ENCODE measurements around the gene IL3RA.
A peak's percentile ranks its signal among the peaks of the same experiment; 100 is the strongest.

Gene IL3RA

GRCh38 chrX:1385253-1386223, 49.0 kb downstream of the IL3RA start:
- DNase-seq (ENCODE audit: low read depth), result no peak

DNA sequence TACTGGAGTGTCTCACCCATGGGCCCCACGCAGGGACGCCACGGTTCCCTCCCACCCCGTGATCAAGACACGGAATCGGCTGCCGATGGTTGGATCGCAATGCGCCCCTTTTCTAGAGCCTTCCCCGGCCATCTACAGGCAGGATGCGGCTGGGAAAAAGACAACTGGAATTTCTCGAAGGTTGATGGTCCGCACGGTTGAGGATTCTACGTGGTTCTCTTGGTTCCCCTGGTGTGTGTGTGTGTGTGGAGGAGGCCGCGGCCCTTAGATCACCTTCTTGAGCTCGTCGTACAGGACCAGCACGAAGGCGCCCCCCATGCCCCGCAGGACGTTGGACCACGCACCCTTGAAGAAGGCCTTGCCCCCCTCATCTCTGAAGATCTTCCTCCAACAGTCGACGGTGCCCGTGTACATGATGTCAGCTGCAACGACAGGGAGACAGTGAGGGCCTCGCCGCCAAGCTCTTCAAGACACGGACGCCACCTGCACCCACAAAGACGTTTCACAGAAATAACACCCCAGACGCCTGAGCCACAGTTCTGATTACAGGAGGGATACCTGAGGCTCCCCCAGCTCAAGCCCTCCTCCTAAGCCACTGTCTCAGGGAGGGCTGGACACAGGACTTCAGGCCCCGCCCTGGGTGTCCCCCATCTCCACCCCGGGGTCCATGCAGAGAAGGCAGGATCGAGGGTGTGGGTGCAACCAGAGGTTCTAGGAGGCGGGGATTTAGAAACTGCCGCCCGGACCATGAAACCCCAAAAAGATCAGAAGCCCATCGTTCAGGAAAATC, 49.9 kb downstream of the IL3RA start:
- DNase-seq (ENCODE audit: low read depth), result no peak

DNA sequence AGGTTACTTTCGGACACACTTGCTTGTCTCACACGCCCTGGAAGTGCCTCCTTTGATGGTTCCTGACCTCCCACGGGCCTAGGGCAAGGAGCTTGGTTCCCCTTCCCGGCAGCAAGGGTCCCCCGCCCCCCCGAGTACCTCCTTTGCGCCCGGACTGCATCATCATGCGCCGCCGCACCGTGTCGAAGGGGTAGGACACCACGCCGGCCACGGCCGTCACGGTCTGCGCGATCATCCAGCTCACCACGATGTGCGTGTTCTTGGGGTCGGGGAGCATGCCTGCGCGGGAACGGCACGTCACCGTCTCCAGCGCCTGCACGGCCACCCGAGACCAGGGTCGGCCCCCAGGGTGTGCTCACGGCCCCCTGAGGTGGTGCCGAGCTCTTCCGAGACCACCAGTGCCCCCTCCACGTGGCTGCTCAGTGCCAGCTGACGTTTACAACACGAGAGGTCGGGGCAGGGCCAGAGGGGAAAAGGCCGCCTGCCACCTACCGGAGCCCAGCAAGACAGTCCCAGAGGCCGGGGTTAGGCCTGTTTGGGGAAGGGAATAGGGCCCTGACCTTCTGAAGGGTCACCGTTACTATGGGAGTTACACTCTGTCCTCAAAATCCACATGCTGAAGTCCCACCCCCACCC, 50.7 kb downstream of the IL3RA start:
- DNase-seq (ENCODE audit: low read depth), result no peak

GRCh38 chrX:1388651-1389050, 52.1 kb downstream of the IL3RA start:
- DNase-seq (ENCODE audit: low read depth), result no peak

DNA sequence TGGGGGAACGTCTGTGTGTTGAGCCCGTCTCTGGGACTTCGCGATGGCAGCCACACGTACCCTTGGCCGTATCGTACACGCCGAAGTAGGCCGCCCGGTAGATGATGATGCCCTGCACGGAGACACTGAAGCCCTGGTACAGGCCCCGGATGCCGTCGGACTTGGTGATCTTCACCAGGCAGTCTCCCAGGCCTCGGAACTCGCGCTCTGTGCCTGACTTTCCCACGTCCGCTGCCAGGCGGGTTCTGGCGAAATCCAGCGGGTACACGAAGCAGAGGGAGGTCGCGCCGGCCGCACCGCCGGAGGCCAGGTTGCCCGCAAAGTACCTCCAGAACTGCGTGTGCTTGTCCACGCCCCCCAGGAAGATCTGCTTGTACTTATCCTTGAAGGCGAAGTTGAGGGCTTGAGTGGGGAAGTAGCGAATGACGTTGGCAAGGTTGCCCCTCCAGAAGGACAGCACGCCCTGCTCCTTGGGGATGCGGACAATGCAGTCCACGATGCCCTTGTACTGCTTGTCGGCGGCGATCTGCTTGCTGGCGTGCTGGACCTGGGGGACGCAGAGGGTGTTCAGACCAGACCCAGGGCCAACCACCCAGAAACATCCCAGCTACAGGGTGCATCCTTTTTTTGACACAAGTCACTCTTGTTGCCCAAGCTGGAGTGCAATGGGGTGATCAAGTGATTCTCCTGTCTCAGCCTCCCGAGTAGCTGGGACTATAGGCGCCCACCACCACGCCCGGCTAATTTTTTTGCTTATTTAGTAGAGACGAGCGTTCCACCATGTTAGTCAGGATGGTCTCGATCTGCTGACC, 52.8 kb downstream of the IL3RA start:
- DNase-seq (ENCODE audit: low read depth), result no peak

- DNase-seq (ENCODE audit: low read depth), result no peak
Observed at GRCh38 chrX:1389993-1390285, 53.4 kb downstream of the IL3RA start.

GRCh38 chrX:1390621-1391369, 54.2 kb downstream of the IL3RA start:
- DNase-seq (ENCODE audit: low read depth), result no peak

- DNase-seq (ENCODE audit: low read depth), result no peak
Observed at GRCh38 chrX:1391370-1391706, 54.8 kb downstream of the IL3RA start.

GRCh38 chrX:1391707-1392375, 55.3 kb downstream of the IL3RA start, which contains the start of gene SLC25A6:
Gene SLC25A6, minus strand, starts transcription at chrX:1392113. Its CDS starts 104 bp downstream, at chrX:1392009.
- DNase-seq (ENCODE audit: low read depth), result peak; percentile 99

DNA sequence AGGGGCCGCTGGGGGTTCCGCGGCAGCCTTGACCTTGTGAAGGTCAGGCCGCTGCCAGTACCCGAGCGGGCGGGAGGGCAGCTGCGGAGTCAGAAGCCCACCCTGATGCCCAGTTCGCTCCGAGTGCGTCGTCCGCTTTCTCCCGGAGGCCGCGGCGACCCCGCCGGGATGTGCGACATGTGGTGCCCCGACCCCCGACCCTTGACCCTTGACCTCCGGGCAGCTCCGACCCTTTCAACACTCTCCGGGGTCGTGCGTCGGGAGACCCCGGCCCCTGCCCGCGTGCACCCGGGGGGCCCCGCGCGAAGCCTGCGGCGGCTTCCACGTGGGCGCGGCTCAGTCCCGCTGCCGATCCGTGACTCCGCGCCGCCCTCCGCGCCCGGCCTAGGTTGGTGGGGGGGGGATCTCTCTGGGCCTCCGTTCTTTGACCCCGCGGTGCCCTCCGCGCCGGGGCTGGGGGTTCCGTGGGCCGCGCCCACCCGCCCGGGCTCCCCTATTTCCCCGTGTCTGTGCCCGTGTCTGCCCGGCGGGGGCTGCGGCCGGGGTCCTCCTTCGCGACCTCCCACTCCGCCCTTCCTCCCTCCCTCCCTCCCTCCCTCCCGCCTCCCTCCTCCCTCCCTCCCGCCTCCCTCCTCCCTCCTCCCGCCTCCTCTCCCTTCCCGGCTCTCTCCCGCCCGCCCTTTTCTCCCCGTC, 55.9 kb downstream of the IL3RA start:
- DNase-seq (ENCODE audit: low read depth), result no peak

DNA sequence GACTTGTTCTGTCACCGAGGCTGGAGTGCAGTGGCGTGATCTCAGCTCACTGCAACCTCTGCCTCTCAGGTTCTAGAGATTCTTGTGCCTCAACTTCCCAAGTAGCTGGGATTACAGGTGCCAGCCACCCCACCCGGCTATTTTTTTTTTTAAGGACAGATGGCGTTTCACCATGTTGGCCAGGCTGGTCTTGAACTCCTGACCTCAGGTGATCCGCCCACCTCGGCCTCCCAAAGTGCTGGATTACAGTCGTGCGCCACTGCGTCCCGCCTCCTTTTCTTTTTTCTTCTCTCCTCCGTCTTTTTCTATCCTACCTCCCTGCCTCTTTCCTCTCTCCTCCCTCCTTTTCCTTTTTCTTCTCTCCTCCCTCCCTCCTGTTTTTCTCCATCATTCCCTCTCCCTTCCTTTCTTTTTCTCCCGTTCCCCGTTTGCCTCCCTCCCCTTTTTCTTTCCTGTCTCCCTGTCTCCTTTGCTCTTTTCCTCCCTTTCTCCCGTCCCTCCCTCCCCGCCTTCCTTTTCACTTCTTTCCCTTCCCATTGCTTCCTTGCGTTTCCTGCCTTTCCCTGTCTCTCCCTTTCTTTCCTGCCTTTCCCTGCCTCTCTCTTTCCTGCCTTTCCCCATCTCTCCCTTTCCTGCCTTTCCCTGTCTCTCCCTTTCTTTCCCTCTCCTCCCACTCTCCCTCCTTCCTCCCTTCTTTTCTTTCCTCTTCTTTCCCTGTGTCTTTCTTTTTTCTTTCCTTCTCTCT, 57.5 kb downstream of the IL3RA start:
- no peak for DNase-seq (ENCODE audit: low read depth)

GRCh38 chrX:1394731-1395501, 58.3 kb downstream of the IL3RA start:
- no peak for DNase-seq (ENCODE audit: low read depth)

DNA sequence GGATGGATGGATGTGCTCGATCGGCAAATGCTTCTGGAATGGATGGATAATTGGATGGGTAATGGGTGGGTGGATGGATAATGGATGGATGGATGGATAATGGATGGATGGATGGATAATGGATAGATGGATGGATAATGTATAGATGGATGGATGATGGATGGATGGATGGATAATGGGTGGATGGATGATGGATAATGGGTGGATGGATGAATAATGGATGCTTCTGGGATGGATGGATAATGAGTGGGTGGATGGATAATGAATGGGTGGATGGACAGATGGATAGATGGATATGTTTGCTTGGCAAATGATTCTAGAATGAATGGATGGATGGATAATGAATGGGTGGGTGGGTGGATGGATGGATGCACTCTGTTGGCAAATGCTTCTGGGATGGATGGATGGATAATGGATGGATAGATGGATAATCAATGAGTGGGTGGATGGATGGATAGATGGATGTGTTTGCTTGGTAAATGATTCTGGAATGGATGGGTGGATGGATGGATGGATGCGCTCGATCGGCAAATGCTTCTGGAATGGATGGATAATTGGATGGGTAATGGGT, 59.1 kb downstream of the IL3RA start:
- no peak for DNase-seq (ENCODE audit: low read depth)

DNA sequence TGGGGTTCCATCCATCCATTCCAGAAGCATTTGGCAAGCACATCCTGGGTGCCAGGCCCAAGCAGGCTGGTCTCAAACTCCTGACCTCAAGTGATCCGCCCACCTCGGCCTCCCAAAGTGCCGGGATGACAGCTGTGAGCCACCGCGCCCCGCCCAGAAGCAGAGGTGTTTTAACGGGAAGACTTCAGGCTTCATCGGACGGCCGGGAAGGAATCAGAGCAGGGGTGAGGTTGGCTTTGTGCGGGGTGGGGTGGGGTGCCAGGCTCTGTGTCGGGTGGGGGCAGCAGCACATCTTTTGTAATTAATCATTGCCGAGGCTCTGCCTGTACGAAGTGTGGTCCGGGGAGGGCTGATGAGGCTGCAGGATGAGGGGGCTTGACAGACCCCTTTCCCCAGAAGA, 60.4 kb downstream of the IL3RA start:
- no peak for DNase-seq (ENCODE audit: low read depth)

DNA sequence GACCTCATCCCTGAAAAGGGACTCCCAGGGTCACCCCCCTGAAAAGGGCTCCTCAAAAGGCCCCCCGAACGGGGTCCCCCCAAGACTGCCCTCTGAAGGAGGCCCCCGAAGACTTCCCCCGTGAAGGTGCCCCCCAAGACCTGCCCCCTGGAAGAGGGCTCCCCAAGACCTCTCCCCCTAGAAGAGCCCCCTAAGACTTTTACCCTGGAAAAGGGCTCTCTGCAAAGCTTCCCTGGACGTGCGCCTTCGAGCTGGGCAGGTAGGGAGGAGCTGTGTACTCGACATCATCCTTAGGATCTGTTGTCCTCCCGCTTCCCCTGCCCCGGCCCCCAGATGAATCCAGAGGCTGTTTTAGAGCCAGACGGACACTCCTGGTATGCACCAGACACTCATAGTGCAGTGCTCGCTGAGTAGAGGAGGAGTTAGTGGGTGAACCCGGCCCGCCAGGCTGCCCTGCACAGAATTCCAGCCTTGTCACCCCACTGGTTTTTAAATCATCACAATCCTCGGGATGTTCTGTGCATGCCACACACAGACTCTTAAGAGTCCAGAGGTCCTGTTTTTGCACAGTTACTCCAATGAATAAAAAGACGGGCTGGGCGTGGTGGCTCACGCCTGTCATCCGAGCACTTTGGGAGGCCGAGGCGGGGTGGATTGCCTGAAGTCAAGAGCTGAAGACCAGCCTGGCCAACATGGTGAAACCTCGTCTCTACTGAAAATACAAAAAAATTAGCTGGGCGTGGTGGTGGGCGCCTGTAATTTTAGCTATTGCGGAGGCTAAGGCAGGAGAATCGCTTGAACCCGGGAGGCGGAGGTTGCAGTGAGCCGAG, 61.1 kb downstream of the IL3RA start:
- no peak for DNase-seq (ENCODE audit: low read depth)

DNA sequence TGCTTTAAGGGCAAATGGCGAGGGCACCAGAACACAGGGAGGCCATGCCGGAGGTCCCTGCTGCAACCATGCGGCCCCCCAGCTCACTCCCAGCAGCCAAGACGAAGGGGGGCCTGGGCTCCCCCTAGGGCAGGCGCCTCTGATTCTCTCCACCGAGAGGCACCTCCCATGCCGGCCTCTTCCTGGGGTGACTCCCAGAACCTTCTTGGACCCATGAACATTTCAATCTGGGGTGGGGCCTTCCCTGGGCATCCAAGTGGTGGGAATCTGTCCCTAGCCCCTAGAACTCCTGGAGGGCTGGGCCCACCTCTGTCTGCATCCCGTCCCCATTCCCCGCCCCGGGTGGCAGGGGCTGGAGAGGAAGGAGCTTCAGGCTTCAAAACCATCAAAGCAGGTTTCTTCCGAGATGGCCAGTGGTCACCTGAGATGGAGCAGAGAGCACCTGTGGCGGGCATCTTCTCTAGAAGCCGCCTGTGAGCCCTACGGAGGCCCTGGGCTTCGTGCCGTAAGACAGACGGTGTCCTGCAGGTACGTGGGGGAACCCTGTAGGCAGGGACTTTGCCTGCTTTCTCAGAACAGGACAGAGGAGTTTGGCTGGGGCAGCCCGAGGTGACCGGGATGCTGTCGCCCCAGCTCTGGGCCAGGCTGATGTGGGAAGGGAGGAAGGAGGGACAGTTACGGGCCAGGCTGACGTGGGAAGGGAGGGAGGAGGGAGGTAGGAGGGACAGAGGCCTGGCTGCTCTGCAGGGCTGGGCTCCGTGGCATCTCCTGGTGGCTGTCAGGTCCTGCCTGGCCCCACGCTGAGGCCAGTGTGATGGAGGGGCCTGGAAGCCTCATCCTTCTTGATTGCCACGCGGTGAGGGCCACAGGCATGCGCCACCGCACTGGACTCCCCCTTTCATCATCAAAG, 62.1 kb downstream of the IL3RA start:
- DNase-seq (ENCODE audit: low read depth), result no peak
